Measurements from ENCODE around the gene SYT1.

Gene SYT1

GRCh38 chr12:78949532-78949931 lies 85.0 kb downstream of the SYT1 start:
- no peak overlapping the region for H3K4me3 ChIP-seq (ENCODE audit: low read depth, low read length)
- TF ChIP-seq MYC (IDR thresholded peaks at IDR 0.05; ENCODE audit: low read depth, low read length), result no peak
- TF ChIP-seq POLR2A (IDR thresholded peaks at IDR 0.05; ENCODE audit: extremely low read depth, insufficient read length), result no peak
- DNase-seq (ENCODE audit: low read depth), result no peak

GRCh38 chr12:78951803-78952551 lies 87.4 kb downstream of the SYT1 start:
- no peak for DNase-seq (ENCODE audit: low read depth)

GRCh38 chr12:78952552-78952929 lies 88.0 kb downstream of the SYT1 start:
- no peak for TF ChIP-seq CTCF (IDR thresholded peaks at IDR 0.05; ENCODE audit: low read depth, low read length)
- TF ChIP-seq MYC (IDR thresholded peaks at IDR 0.05; ENCODE audit: low read depth, low read length), result no peak
- TF ChIP-seq MAX (IDR thresholded peaks at IDR 0.05; ENCODE audit: low read depth, low read length), result no peak
- TF ChIP-seq POLR2A (IDR thresholded peaks at IDR 0.05; ENCODE audit: extremely low read depth, insufficient read length), result no peak
- H3K4me3 ChIP-seq (ENCODE audit: low read depth, low read length), result no peak overlapping the region
- DNase-seq (ENCODE audit: low read depth), result no peak

More at GRCh38 chr12:78951803-78952551, 87.4 kb downstream of the SYT1 start:
- no peak overlapping the region for H3K4me3 ChIP-seq (ENCODE audit: low read depth, low read length)
- no peak for TF ChIP-seq MAX (IDR thresholded peaks at IDR 0.05; ENCODE audit: low read depth, low read length)
- no peak for TF ChIP-seq CTCF (IDR thresholded peaks at IDR 0.05; ENCODE audit: low read depth, low read length)
- no peak for TF ChIP-seq MYC (IDR thresholded peaks at IDR 0.05; ENCODE audit: low read depth, low read length)
- TF ChIP-seq POLR2A (IDR thresholded peaks at IDR 0.05; ENCODE audit: extremely low read depth, insufficient read length), result no peak

- no peak for DNase-seq (ENCODE audit: low read depth)
- no peak overlapping the region for H3K4me3 ChIP-seq (ENCODE audit: low read depth, low read length)
- TF ChIP-seq CTCF (IDR thresholded peaks at IDR 0.05; ENCODE audit: low read depth, low read length) (no peak), MYC (IDR thresholded peaks at IDR 0.05; ENCODE audit: low read depth, low read length) (no peak), MAX (IDR thresholded peaks at IDR 0.05; ENCODE audit: low read depth, low read length) (no peak), POLR2A (IDR thresholded peaks at IDR 0.05; ENCODE audit: extremely low read depth, insufficient read length) (no peak)
These were observed 94.4 kb downstream of the SYT1 start for GRCh38 chr12:78958941-78959340.

- TF ChIP-seq MAX (IDR thresholded peaks at IDR 0.05; ENCODE audit: low read depth, low read length) (no peak), POLR2A (IDR thresholded peaks at IDR 0.05; ENCODE audit: extremely low read depth, insufficient read length) (no peak), CTCF (IDR thresholded peaks at IDR 0.05; ENCODE audit: low read depth, low read length) (no peak), MYC (IDR thresholded peaks at IDR 0.05; ENCODE audit: low read depth, low read length) (no peak)
- H3K4me3 ChIP-seq (ENCODE audit: low read depth, low read length), result no peak overlapping the region
- DNase-seq (ENCODE audit: low read depth), result no peak
These were observed 95.0 kb downstream of the SYT1 start for GRCh38 chr12:78959556-78959955.

- TF ChIP-seq MAX (IDR thresholded peaks at IDR 0.05; ENCODE audit: low read depth, low read length) (no peak), MYC (IDR thresholded peaks at IDR 0.05; ENCODE audit: low read depth, low read length) (no peak), CTCF (IDR thresholded peaks at IDR 0.05; ENCODE audit: low read depth, low read length) (no peak), POLR2A (IDR thresholded peaks at IDR 0.05; ENCODE audit: extremely low read depth, insufficient read length) (no peak)
- no peak overlapping the region for H3K4me3 ChIP-seq (ENCODE audit: low read depth, low read length)
- no peak for DNase-seq (ENCODE audit: low read depth)
These were observed 96.6 kb downstream of the SYT1 start for GRCh38 chr12:78961171-78961570.
